ENCODE measurements around the gene ESAM.
A peak's percentile ranks its signal among the peaks of the same experiment; 100 is the strongest.

The ESAM gene

GRCh38 chr11:124751741-124752470 lies 10.2 kb downstream of the ESAM start, which contains the start of gene VSIG2:
Gene VSIG2 (minus strand): TSS chr11:124752255. CDS start chr11:124752137, 118 bp downstream.
- no peak for DNase-seq

GRCh38 chr11:124751391-124751740 lies 10.7 kb downstream of the ESAM start:
- DNase-seq = no peak

DNA sequence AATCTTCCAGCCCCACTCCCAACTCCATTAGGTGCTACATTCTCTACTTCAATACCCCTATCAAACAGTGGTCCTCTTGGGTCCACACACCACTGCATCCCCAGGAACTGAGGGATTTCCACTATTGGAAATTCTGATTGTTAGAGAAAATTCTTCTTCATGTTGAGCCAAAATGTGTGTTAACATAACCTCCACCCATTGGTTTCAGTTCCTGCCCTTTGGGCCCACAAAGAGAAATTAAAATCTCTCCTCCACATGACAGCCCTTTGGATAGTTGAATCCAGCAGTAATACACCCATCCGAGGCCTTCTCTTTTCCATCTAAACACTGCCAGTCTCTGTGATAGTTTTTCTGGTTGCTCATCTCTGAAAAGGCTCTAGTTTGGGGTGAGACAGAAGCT lies 12.2 kb downstream of the ESAM start:
- DNase-seq = no peak

DNA sequence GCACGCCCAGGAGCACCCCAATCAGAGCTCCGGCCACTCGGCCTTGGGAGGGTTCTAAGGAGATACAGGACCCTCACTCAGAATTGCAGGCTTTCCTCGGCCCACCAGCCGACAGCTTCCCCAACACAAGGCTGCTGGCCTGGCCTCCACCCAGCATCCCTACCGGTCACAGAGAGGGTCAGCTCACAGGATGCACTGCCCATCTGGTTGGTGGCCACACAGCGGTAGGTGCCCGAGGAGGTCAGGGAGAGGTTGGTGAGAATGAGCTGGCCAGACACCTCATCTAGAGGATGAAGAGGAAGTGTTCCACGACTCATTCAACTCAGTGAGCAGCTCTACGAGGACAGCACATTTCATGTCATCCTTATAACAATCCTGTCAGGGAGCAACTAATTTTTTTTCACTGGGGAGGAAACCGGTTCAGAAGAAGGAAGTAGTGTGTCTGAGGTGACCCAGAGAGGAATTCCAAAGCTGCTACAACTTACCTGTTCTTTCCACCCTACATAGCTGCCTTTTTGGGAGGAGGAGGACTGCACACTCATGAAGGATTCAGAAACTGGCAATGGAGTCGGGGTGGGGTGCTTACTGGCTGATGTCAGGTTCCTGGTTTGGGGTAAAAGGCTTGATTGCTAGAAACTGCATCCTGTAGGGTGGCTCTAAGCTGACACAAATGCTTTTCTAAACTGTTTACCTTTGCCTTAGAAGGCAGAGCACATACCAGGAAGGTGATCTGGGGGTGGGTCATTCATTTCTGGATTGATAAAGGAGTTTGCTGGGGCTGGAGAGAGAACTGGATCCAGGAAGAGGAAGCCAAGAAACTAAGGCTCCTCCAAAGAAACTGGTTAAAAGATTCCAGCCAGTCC lies 13.4 kb downstream of the ESAM start:
- no peak for DNase-seq

- no peak for DNase-seq
These were observed 14.0 kb downstream of the ESAM start for GRCh38 chr11:124748100-124748418.

DNA sequence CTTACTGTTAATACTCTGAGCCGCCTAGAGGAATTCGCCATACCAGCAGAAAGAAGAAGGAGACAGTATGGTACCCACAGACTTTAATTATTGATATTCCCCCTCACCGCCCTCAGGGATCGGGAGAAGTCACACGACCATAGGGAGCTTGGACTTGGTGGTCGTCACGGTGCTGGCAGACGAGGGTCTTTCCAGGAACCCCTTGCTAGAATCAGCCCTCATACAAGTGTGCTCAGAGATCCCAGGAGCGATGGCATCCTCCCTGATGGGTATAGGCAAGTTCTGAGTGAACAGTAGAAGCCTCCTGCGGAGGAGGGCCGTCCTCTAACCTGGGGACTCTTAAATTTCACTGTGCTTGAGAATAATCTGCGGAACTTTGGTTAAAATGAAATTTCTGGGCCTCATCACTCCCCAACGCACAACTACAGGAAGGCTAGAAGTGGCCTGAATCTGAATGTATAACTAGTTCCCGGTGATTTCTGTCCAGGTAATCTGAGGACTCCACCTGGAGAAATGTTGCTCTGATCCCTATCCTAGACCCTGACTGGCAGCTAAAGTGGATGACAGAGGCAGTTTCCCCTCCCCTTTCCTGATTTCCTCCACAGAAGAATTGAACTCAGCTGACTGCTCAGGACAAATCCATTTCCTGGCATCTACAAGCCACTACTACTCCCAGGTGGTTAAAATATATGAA lies 14.5 kb downstream of the ESAM start:
- DNase-seq = no peak

- peak; percentile 79 for DNase-seq
These were observed 15.4 kb downstream of the ESAM start for GRCh38 chr11:124746621-124747243.

GRCh38 chr11:124745835-124746620 lies 16.1 kb downstream of the ESAM start:
- DNase-seq = no peak

- DNase-seq = no peak
These were observed 16.7 kb downstream of the ESAM start for GRCh38 chr11:124745270-124745834.

DNA sequence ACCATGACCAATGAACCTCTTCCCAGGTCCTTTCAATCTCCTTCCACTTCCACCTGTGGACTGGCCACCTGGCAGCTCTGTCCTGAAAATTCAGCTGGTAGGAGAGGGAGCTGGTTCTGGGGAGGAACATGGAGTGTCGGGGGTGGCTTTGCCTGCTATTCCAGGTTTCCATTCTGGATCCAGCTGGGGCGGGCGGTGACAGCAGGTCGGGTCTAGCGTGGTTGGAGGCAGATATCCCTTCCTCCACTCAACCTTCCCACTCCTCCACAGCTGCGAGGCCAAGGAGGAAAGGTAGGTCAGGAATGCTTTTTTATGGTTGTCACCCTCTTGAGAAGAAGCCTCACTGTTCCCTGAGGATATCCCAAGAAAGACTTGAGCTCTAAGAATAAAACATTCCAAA lies 19.0 kb downstream of the ESAM start:
- DNase-seq = no peak

- DNase-seq = no peak
These were observed 19.5 kb downstream of the ESAM start for GRCh38 chr11:124742555-124742954.

DNA sequence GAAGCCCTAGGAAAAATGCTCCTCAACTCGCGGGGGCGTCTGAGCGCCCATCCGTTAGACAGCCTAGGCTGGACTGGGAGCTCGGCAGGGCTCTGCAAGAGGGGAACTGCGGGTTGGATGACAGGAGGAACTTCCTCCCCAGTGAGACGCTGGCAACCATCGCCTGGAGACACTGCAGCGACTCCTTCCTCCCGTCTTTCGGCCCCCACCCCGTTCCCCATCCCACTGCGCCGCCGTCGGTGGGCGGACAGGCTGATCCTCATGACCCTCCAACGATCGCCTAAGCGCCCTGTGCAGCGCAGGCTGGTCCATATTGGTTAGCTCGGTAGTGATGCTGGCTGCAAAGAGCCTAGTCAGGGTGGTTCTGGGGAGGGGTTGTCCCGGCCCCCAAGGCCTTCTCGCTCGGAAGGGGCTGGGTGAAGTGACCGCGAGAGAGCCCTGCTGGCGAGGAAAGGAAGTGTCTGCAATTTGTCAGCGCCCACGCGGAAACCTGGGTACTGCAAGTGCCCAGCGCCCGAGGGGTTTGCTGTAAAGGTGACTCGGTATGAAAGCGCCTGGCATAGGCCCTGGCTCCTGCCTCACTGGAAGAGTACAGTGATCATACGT lies 21.7 kb downstream of the ESAM start:
- DNase-seq = no peak

DNA sequence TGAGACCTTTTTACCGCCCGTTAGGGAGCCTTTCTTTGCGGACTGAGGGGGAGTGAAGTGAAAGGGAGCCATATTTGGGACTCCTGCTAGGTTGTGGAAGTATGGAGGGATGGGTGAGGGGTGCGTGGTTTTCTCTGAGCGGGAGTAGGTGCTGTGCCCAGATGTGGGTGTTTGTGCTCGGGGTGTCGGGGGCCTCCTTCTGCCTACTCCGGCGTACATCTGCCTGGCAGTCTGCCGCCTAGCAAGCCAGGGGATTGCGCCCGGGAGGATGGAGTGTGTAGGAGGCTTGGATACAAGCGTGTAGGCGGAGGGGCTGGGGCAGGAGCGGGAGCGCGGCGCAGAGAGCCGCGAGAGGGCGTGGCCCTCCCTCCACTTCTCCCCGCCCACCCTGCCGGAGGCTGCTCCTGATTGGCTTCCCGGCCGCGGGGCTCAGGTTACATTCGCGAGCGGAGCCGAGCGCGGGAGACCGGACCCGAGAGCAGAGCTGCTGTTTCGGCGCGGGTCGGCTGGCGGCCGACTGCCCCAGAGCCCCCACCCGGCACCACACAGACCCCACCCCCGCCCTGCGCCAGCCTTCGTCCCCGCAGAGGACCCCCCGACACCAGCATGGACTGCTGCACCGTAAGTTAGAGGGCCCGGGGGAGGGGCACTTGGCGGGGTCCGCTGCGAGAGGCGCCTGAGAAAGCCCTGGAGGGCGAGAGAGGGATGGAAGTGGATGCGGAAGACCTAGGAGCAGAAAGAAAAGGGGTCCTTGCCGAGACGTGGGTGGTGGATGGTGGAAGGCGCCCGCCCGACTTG lies 22.4 kb downstream of the ESAM start, which contains the start of gene NRGN:
Gene NRGN, plus strand, starts transcription at position 464 of the 798 bp plus-strand sequence. Its CDS starts 143 bp downstream, at position 607.
- peak; percentile 75 for DNase-seq

DNA sequence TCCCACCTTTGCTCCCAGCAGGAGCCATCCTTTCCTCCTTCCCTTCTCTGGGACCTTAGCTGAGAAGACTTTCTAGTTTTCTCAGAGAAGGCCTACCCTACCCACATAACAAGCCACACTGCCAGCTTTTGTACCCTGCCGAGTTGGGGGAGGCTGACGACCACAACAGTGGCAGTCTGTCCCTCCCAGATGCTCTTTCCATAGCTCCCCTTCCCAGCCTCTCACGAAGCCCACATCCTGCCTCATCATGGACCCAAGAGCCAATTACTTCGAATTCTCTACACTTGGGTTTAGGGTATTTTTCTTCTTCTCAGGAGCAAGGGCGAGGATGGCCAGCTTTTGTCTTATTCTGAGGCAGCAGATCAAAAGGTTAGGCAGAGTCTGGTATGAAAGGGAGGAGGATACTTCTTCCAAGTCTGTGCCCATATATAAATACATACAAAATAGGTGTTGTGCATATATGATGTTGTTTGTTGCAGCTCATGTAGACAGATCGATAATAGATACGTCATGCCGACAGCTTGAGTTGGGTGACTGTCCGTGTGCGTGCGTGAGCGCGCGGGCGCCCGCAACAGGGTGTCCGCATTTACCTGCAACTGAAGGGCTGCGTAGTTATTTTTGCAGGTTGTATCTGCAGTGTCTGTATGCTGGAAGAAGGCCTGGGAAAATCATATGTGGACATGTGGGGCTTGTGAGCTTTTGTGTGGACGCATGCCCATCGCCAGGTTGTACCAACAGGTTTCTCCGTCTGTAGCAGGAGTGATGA lies 23.2 kb downstream of the ESAM start:
- no peak for DNase-seq

- no peak for DNase-seq
These were observed 24.3 kb downstream of the ESAM start for GRCh38 chr11:124737638-124738305.

GRCh38 chr11:124736736-124737135 lies 25.4 kb downstream of the ESAM start:
- no peak for DNase-seq

- DNase-seq = no peak
These were observed 29.9 kb downstream of the ESAM start for GRCh38 chr11:124732230-124732629.

- DNase-seq = no peak
These were observed 32.5 kb downstream of the ESAM start for GRCh38 chr11:124729571-124729970.

DNA sequence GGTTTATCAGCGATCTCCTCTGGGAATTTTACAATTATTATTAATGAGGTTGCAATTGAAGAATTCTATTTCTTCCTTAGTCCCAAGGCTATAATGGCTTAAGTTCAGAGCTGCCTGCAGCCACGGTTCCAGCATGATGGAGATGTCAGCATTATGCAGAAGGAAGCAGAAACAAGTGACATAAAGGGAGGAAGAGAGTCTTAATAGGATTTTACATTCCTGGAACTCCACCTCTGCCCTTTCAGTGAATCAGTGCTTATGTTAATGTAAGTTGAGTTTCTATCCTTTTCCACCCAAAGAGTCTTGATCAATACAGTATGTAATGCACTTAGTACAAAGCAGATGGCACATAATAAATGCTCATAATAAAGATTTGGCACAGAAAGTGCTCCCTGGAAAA lies 34.0 kb downstream of the ESAM start:
- no peak for DNase-seq

Measured in kidney glomerular epithelial cell (primary cell).